HFF-Myc (cell line): ENCODE measurements around the gene RYR1.

Experiments
- DNase-seq: peaks from one replicate; pipeline ENCODE4 v3.0.0-alpha.2; 2011; ENCODE audit warnings: low read depth; ENCODE audit errors: extremely low read depth
- H3K4me3 ChIP-seq: replicated peaks from 2 replicates; pipeline ENCODE4 v1.5.1; 2011; ENCODE audit warnings: low read depth, mild to moderate bottlenecking, control low read depth, low read length
- CTCF ChIP-seq: IDR thresholded peaks from 2 replicates; pipeline ENCODE4 v1.5.1; 2012; ENCODE audit warnings: mild to moderate bottlenecking, low read depth, low read length, control low read depth; ENCODE audit errors: missing control alignments

RYR1 gene

GRCh38 chr19:38391911-38392464 is 41.5 kb upstream of the RYR1 start:
- H3K4me3 ChIP-seq: no peak overlapping the region
- no peak for TF ChIP-seq CTCF
- DNase-seq: no peak

- TF ChIP-seq CTCF: no peak
- no peak overlapping the region for H3K4me3 ChIP-seq
- no peak for DNase-seq
Measured at GRCh38 chr19:38392707-38393308, 40.7 kb upstream of the RYR1 start.

- TF ChIP-seq CTCF: no peak
- DNase-seq: no peak
- no peak overlapping the region for H3K4me3 ChIP-seq
Measured at GRCh38 chr19:38394488-38394887, 39.0 kb upstream of the RYR1 start.

- no peak for DNase-seq
- TF ChIP-seq CTCF: no peak
- H3K4me3 ChIP-seq: no peak overlapping the region
Measured at GRCh38 chr19:38395381-38396114, 37.9 kb upstream of the RYR1 start.

GRCh38 chr19:38399081-38399480 is 34.4 kb upstream of the RYR1 start:
- no peak overlapping the region for H3K4me3 ChIP-seq
- no peak for TF ChIP-seq CTCF
- DNase-seq: no peak

- DNase-seq: no peak
- H3K4me3 ChIP-seq: no peak overlapping the region
- TF ChIP-seq CTCF: no peak
Measured at GRCh38 chr19:38399537-38399936, 34.0 kb upstream of the RYR1 start.
